IMR-90 (cell line): ENCODE results near the gene C10orf67. TPM values are rescaled to one million over a fixed set of nuclear protein-coding genes. Genes with fewer than 3 reads are reported as not detected.

Source experiments
- ATAC-seq: fragments of 200-7000 bp; cut with Tn5 transposase; 2 replicates; pipeline ENCODE4 v1.9.1; 2020; ENCODE audit warnings: low read depth, mild to moderate bottlenecking, moderate library complexity
- BruUV-seq: library from RNA; stranded (reverse); fragments of 400-500 nt; replicated peaks from 2 replicates; lab custom pipeline; 2021; lab: Mats Ljungman, UMichigan
- CTCF ChIA-PET: fragments of 300-600 bp; formaldehyde crosslinking; extraction: SDS; loops from one replicate; lab custom pipeline; 2021; ENCODE audit warnings: antibody characterized with exemption; lab: Yijun Ruan, JAX
- POLR2A ChIA-PET: fragments of 300-600 bp; sonication (Branson Sonifier 250); formaldehyde crosslinking; loops from one replicate; lab custom pipeline; 2022; ENCODE audit warnings: antibody characterized with exemption; ENCODE audit not compliant: unreplicated experiment; lab: Charles Lee
- DNase-seq: peaks from one replicate; pipeline ENCODE4 v3.0.0; 2013
- H2AFZ ChIP-seq: replicated peaks from 2 replicates; pipeline ENCODE3; 2013; ENCODE audit warnings: low read length, mild to moderate bottlenecking; ENCODE audit not compliant: poor library complexity
- H2AK5ac ChIP-seq: 2 replicates; pipeline ENCODE4 v1.6.1; 2013; ENCODE audit warnings: low read depth, low read length, inconsistent platforms
- H2AK9ac ChIP-seq: replicated peaks from 2 replicates; pipeline ENCODE3; 2013; ENCODE audit warnings: mild to moderate bottlenecking, low read depth, low read length, moderate library complexity; ENCODE audit not compliant: poor library complexity
- H2BK120ac ChIP-seq: 2 replicates; pipeline ENCODE4 v1.6.1; 2013; ENCODE audit warnings: low read depth, low read length, inconsistent platforms
- H2BK15ac ChIP-seq: 3 replicates; pipeline ENCODE4 v1.6.1; 2013; ENCODE audit warnings: low read depth, low read length, inconsistent platforms
- H2BK20ac ChIP-seq: 2 replicates; pipeline ENCODE4 v1.6.1; 2013; ENCODE audit warnings: low read depth, mild to moderate bottlenecking, inconsistent platforms, low read length, moderate library complexity
- H2BK5ac ChIP-seq: 2 replicates; pipeline ENCODE4 v1.6.1; 2013; ENCODE audit warnings: mild to moderate bottlenecking, low read depth, low read length, inconsistent platforms; ENCODE audit not compliant: poor library complexity, severe bottlenecking
- H3K14ac ChIP-seq: replicated peaks from 2 replicates; pipeline ENCODE4 v1.6.1; 2013; ENCODE audit warnings: low read depth, low read length, inconsistent platforms
- H3K18ac ChIP-seq: 2 replicates; pipeline ENCODE4 v1.6.1; 2013; ENCODE audit warnings: low read depth, low read length, control low read depth
- H3K23ac ChIP-seq: 2 replicates; pipeline ENCODE4 v1.6.1; 2013; ENCODE audit warnings: low read depth, low read length, inconsistent platforms
- H3K27ac ChIP-seq: 2 replicates; pipeline ENCODE4 v1.5.1; 2013; ENCODE audit warnings: mild to moderate bottlenecking, control low read depth, low read length; ENCODE audit not compliant: insufficient read depth
- H3K27me3 ChIP-seq: 2 replicates; pipeline ENCODE4 v1.6.1; 2013; ENCODE audit warnings: low read length; ENCODE audit not compliant: control insufficient read depth, insufficient read depth
- H3K36me3 ChIP-seq: 2 replicates; pipeline ENCODE4 v1.6.1; 2013; ENCODE audit warnings: low read length, mixed read lengths; ENCODE audit not compliant: control insufficient read depth, insufficient read depth
- H3K4ac ChIP-seq: 2 replicates; pipeline ENCODE4 v1.6.1; 2013; ENCODE audit warnings: low read depth, low read length, inconsistent platforms
- H3K4me1 ChIP-seq: 2 replicates; pipeline ENCODE4 v1.6.1; 2013; ENCODE audit warnings: low read length, mixed read lengths; ENCODE audit not compliant: control insufficient read depth, insufficient read depth
- H3K4me2 ChIP-seq: 2 replicates; pipeline ENCODE4 v1.6.1; 2013; ENCODE audit warnings: low read depth, mild to moderate bottlenecking, control low read depth, low read length, moderate library complexity
- H3K4me3 ChIP-seq: 2 replicates; pipeline ENCODE4 v1.5.1; 2013; ENCODE audit warnings: low read depth, mild to moderate bottlenecking, control low read depth, low read length, moderate library complexity; ENCODE audit not compliant: insufficient read depth
- H3K56ac ChIP-seq: 2 replicates; pipeline ENCODE4 v1.6.1; 2013; ENCODE audit warnings: low read length, inconsistent platforms; ENCODE audit not compliant: insufficient read depth; ENCODE audit errors: extremely low read depth
- H3K79me1 ChIP-seq, 2 experiments: 2 replicates each; pipeline ENCODE4 v1.6.1; 2013; ENCODE audit warnings: low read length in 2 of 2, inconsistent platforms in 1 of 2, low read depth in 1 of 2
- H3K9ac ChIP-seq: 2 replicates; pipeline ENCODE4 v1.6.1; 2013; ENCODE audit warnings: low read depth, low read length, control low read depth
- H3K9me1 ChIP-seq: 2 replicates; pipeline ENCODE4 v1.6.1; 2013; ENCODE audit warnings: low read length, inconsistent platforms; ENCODE audit not compliant: insufficient read depth
- H3K9me3 ChIP-seq: 2 replicates; pipeline ENCODE4 v1.6.1; 2013; ENCODE audit warnings: low read length; ENCODE audit not compliant: control insufficient read depth, insufficient read depth
- H4K20me1 ChIP-seq: 2 replicates; pipeline ENCODE4 v1.6.1; 2013; ENCODE audit warnings: low read length, inconsistent platforms; ENCODE audit not compliant: insufficient read depth
- H4K5ac ChIP-seq: 2 replicates; pipeline ENCODE4 v1.6.1; 2013; ENCODE audit warnings: mild to moderate bottlenecking, low read depth, low read length, control low read depth
- H4K8ac ChIP-seq, 2 experiments: 2 replicates each; pipeline ENCODE4 v1.6.1; 2013; ENCODE audit warnings: low read depth in 2 of 2, low read length in 2 of 2, control low read depth in 1 of 2, inconsistent platforms in 1 of 2
- H4K91ac ChIP-seq: 2 replicates; pipeline ENCODE4 v1.6.1; 2013; ENCODE audit warnings: low read depth, low read length, inconsistent platforms; ENCODE audit not compliant: insufficient read depth
- BHLHE40 ChIP-seq: fragments of 150-350 bp; IDR thresholded peaks from 2 replicates; pipeline ENCODE4 v1.6.1; 2016; ENCODE audit warnings: mild to moderate bottlenecking, low read depth, low read length
- CEBPB ChIP-seq: IDR thresholded peaks from 2 replicates; pipeline ENCODE4 v1.6.1; 2012; ENCODE audit warnings: low read depth, low read length, improper control_type of control experiment
- CHD1 ChIP-seq: IDR thresholded peaks from 2 replicates; pipeline ENCODE4 v1.6.1; 2012; ENCODE audit warnings: low read depth, low read length, improper control_type of control experiment
- CTCF ChIP-seq: conservative IDR thresholded peaks from 2 replicates; pipeline ENCODE4 v1.5.1; 2012; ENCODE audit warnings: mild to moderate bottlenecking, low read depth, low read length, improper control_type of control experiment
- ELK1 ChIP-seq: fragments of 150-350 bp; IDR thresholded peaks from 2 replicates; pipeline ENCODE4 v1.6.1; 2016; ENCODE audit warnings: low read depth, mild to moderate bottlenecking, low read length, moderate library complexity, borderline replicate concordance
- FOS ChIP-seq: fragments of 150-350 bp; IDR thresholded peaks from 2 replicates; pipeline ENCODE4 v1.6.1; 2016; ENCODE audit warnings: low read depth, low read length
- MAFK ChIP-seq: IDR thresholded peaks from 2 replicates; pipeline ENCODE4 v1.6.1; 2012; ENCODE audit warnings: low read depth, low read length, improper control_type of control experiment
- MAZ ChIP-seq: IDR thresholded peaks from 2 replicates; pipeline ENCODE4 v1.6.1; 2012; ENCODE audit warnings: low read depth, mild to moderate bottlenecking, low read length, improper control_type of control experiment, moderate library complexity, borderline replicate concordance
- MXI1 ChIP-seq: IDR thresholded peaks from 2 replicates; pipeline ENCODE4 v1.6.1; 2012; ENCODE audit warnings: low read depth, mild to moderate bottlenecking, low read length, moderate library complexity, borderline replicate concordance
- NFE2L2 ChIP-seq: fragments of 150-350 bp; IDR thresholded peaks from 2 replicates; pipeline ENCODE4 v1.6.1; 2016; ENCODE audit warnings: low read depth, mild to moderate bottlenecking, low read length
- POLR2A ChIP-seq: IDR thresholded peaks from 2 replicates; pipeline ENCODE4 v1.6.1; 2012; ENCODE audit warnings: mild to moderate bottlenecking, low read depth, low read length
- RAD21 ChIP-seq: IDR thresholded peaks from 2 replicates; pipeline ENCODE4 v1.6.1; 2012; ENCODE audit warnings: low read length, improper control_type of control experiment
- RCOR1 ChIP-seq: IDR thresholded peaks from 2 replicates; pipeline ENCODE4 v1.6.1; 2012; ENCODE audit warnings: mild to moderate bottlenecking, low read length, improper control_type of control experiment; ENCODE audit not compliant: insufficient replicate concordance
- RFX5 ChIP-seq: IDR thresholded peaks from 2 replicates; pipeline ENCODE4 v1.8.0; 2012; ENCODE audit warnings: low read depth, mild to moderate bottlenecking, low read length, moderate library complexity
- SMC3 ChIP-seq: fragments of 150-350 bp; IDR thresholded peaks from 2 replicates; pipeline ENCODE4 v1.6.1; 2016; ENCODE audit warnings: low read depth, mild to moderate bottlenecking, antibody characterized with exemption, low read length, moderate library complexity
- USF2 ChIP-seq: fragments of 150-350 bp; IDR thresholded peaks from 2 replicates; pipeline ENCODE4 v1.6.1; 2017; ENCODE audit warnings: mild to moderate bottlenecking, antibody characterized with exemption, low read length, low read depth
- WGBS, 2 experiments: methylation state at CpG; one replicate each; pipeline versions ENCODE4 v1.1.5 to v1.1.7; 2013; ENCODE audit warnings: missing lambda C conversion rate in 2 of 2; ENCODE audit not compliant: insufficient read length in 1 of 2; ENCODE audit errors: extremely low coverage in 2 of 2; 5-methylcytosine and 5-hydroxymethylcytosine counted together
- dilution Hi-C: fragments of 300-500 bp; cut with HindIII; formaldehyde crosslinking; loops from one replicate; pipeline ENCODE4 v1.14.3; 2018; ENCODE audit warnings: low sequenced_read_pairs; ENCODE audit not compliant: unreplicated experiment
- in situ Hi-C: fragments of 300-500 bp; cut with MboI; formaldehyde crosslinking; loops from 3 replicates; pipeline ENCODE4 v1.14.3; 2019; ENCODE audit warnings: low sequenced_read_pairs, inconsistent platforms, mixed read lengths
- intact Hi-C: fragments of 100-400 bp; cut with micrococcal nuclease; formaldehyde crosslinking; loops from 2 replicates; pipeline ENCODE4 v1.10.0; 2022
- polyA plus RNA-seq, 3 experiments: library from polyadenylated mRNA; depleted of rRNA; stranded (reverse); fragments of >200 nt; gene quantifications; 2 replicates each; pipeline ENCODE4 v1.2.3, GENCODE V29; 2012; ENCODE audit warnings: low replicate concordance in 1 of 3
- total RNA-seq: library from RNA; depleted of rRNA; stranded (reverse); fragments of >200 nt; gene quantifications from 2 replicates; pipeline ENCODE4 v1.2.3, GENCODE V29; 2012

Gene C10orf67
- total and polyA plus RNA-seq, 2 of the 4 experiments (the other 2 are of a cell fraction) = 0.15 to 0.18 TPM

DNA sequence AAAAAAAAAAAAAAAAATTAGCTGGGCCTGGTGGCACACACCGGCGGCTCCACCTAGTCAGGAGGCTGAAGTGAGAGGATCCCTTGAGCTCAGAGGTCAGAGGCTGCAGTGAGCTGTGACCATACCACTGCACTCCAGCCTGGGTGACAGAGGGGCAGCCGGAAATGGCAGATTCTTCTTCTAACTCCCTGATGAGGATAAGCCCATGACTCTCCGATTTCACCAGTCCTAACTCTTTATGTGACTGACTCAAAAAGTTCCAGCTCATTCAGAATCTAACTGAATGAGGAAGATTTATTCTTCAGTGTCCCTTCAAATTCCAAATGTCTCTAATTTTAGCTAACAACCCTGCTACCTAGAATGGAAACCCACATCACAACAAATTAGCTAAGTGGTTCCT is 4.2 kb downstream of the C10orf67 start:
- Histone ChIP-seq H4K20me1 (no peaks in the 10 kb centered on the region), H2AK9ac (no peak overlapping the region), H3K4me2 (no peak overlapping the region), H3K27ac (no peak overlapping the region), H3K4ac (no peak overlapping the region), H3K23ac (no peak overlapping the region), H3K79me1 (no peaks in the 10 kb centered on the region), H4K5ac (no peak overlapping the region), H2BK20ac (no peak overlapping the region), H3K4me1 (peaks cover 6% of the 10 kb centered on the region), H3K18ac (no peak overlapping the region; the same call in 1 of the 2 replicates), H4K91ac (no peak overlapping the region), H2AFZ (no peak overlapping the region), H3K56ac (no peak overlapping the region), H2BK120ac (no peak overlapping the region), H3K4me3 (no peak overlapping the region), H3K9me1 (no peaks in the 10 kb centered on the region), H2BK5ac (no peak overlapping the region), H3K9ac (no peak overlapping the region), H3K36me3 (no peaks in the 10 kb centered on the region), H3K14ac (no peak overlapping the region), H3K9me3 (no peaks in the 10 kb centered on the region), H2BK15ac (no peak overlapping the region), H4K8ac (no peak overlapping the region), H3K27me3 (no peaks in the 10 kb centered on the region), H2AK5ac (no peak overlapping the region)
- no peak for ATAC-seq
- CTCF ChIA-PET = no interaction called here
- POLR2A ChIA-PET = no interaction called here
- in situ Hi-C loops (no loop called here), dilution Hi-C loops (no loop called here), intact Hi-C loops (no loop called here)
- no peak for DNase-seq
- no CpG with 5 or more reads among the region's 4 CpGs for WGBS, 2 experiments
- TF ChIP-seq CEBPB = no peak
- TF ChIP-seq CHD1 = no peak
- no peak for TF ChIP-seq POLR2A
- no peak for TF ChIP-seq NFE2L2
- no peak for TF ChIP-seq MAZ
- no peak for TF ChIP-seq RFX5
- no peak for TF ChIP-seq USF2
- TF ChIP-seq RCOR1 = no peak
- TF ChIP-seq MXI1 = no peak
- no peak for TF ChIP-seq ELK1
- TF ChIP-seq BHLHE40 = no peak
- TF ChIP-seq MAFK = no peak
- TF ChIP-seq CTCF = no peak
- no peak for TF ChIP-seq RAD21
- TF ChIP-seq FOS = no peak
- no peak for TF ChIP-seq SMC3
- no TSS peak for BruUV-seq
